GM08714 (cell line): ENCODE data around the gene FIGLA.
"Not testable (repeated sequence)": the region's sequence is repeated elsewhere in the genome, so short reads cannot be mapped to it uniquely, and the experiment has no call there.

Source experiments
- H3K4me3 ChIP-seq: fragments of 200-500 bp; sonication (Bioruptor generic); 2 replicates; pipeline ENCODE4 v1.5.1; 2014; ENCODE audit warnings: mild to moderate bottlenecking, low read length, inconsistent platforms
- ZNF274 ChIP-seq: IDR thresholded peaks from 2 replicates; pipeline ENCODE4 v1.6.1; 2012; ENCODE audit warnings: mild to moderate bottlenecking, low read depth, low read length

Gene FIGLA

GRCh38 chr2:70752396-70752795 lies 38.0 kb downstream of the FIGLA start:
- no peak overlapping the region for H3K4me3 ChIP-seq
- TF ChIP-seq ZNF274, result no peak

GRCh38 chr2:70751881-70752280 lies 38.6 kb downstream of the FIGLA start:
- no peak overlapping the region for H3K4me3 ChIP-seq
- TF ChIP-seq ZNF274, result no peak

GRCh38 chr2:70750320-70750719 lies 40.1 kb downstream of the FIGLA start:
- H3K4me3 ChIP-seq, result no peak overlapping the region

GRCh38 chr2:70748002-70748784 lies 42.2 kb downstream of the FIGLA start:
- no peak for TF ChIP-seq ZNF274
- H3K4me3 ChIP-seq, result no peak overlapping the region

More at GRCh38 chr2:70750320-70750719, 40.1 kb downstream of the FIGLA start:
- TF ChIP-seq ZNF274, result no peak

DNA sequence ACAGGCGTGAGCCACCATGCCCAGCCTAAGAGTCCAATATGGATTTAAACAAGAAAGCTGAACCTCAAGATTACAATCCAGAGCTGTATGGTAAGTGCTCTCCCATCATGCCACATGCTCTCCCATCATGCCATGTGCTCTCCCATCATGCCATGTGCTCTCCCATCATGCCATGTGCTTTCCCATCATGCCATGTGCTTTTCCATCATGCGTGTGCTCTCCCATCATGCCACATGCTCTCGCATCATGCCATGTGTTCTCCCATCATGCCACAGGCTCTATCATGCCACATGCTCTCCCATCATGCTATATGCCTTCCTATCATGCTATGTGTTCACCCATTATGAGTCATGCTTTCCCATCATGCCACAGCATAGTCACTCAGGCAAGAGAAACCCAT lies 43.2 kb downstream of the FIGLA start:
- no peak overlapping the region for H3K4me3 ChIP-seq
- no peak for TF ChIP-seq ZNF274

DNA sequence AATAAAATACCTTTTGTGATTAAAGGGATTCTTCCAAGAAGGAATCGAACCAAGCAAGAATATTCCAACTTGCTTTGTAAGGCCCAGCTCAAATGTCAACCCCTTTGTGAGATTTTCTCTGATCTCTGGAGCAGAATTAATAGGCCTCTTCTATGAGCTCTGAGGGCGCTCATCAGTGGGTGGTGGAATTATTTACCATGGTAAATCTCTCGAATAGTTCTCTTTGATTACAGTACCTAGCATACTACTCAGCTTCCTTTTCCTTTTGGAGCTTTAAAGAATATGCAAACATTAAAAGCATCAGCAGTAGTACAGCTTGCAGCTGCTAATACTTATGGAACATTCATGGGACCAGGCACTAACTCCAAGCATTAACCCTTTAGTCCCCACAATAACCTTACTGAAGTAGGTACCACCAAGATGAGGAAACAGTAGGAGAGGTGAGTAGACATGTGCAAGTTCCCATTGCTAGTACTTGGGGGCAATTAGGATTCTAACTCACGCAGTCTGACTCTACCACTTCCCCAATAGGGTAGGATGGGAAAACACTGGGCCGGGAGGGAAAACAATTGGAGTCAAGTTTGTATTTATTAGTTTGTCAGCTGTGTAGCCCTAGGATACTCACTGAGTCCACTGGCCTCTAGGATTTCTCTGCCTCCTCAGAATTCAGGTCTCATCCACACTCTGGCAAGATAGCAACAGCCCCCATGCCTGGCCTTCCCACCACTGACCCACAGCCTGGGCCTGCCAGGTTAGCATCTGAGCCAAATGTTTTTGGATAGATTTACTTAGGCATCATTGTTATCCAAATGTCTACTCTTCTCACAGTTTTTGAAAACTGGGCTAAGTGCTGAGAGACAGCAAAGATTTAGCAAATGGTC lies 44.1 kb downstream of the FIGLA start:
- no peak overlapping the region for H3K4me3 ChIP-seq
- no peak for TF ChIP-seq ZNF274

GRCh38 chr2:70745276-70745825 lies 45.1 kb downstream of the FIGLA start:
- no peak for TF ChIP-seq ZNF274
- H3K4me3 ChIP-seq, result no peak overlapping the region

DNA sequence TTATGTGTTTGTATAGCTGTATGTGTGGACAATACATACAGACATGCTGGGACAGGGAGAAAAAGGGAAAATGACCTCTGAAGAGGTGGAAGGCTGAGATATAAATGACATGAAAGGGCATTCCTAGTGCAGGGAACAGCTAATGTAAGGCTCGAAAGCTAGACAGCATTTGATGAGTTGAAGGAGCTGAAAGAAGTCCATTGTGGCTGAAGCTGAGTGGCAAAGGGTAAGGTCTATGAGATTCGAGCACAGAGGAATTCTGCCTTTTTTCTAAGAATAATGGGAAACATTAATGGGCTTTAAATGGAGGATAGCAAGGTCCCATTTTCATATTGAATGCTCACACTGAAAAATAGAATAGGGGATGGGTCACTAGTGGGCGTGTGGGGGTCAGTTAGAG lies 46.0 kb downstream of the FIGLA start:
- H3K4me3 ChIP-seq, result no peak overlapping the region
- TF ChIP-seq ZNF274, result no peak

DNA sequence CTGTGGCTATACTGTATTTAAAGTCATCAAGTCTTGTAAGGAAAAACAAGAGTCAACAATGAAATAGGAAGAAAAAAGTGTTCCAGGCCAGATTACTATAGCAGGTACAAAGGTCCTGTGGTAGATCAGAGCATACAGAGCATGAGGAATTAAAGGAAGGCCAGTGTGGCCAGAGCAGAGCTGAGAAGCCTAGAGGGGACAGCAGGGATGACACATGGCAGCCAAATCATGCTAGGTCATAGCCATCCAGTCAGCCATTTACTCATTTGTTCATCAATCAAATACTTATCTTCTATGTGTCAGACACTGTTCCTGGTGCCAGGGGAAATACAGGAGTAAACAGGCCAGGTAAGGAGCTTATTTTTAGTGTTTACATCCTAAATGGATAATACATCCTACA lies 46.8 kb downstream of the FIGLA start:
- no peak for TF ChIP-seq ZNF274
- H3K4me3 ChIP-seq, result no peak overlapping the region

DNA sequence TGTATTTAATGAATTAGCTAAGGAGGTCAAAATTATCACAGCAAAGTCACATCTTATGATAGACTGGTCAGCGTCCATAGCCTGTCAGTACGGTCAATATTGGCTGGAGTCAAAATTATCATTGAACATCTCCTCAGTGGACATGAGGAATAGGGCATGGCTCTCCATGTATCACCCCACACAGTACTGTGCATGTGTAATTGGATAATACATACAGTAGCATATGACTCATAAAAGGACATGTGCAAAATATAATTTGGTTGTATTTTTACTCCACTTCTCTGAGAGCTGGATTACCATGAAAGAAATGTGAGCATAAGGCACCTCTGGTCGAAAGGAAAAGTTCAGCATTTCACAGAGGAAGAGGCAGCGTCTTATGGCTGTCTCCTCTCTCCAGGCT lies 47.4 kb downstream of the FIGLA start:
- no peak overlapping the region for H3K4me3 ChIP-seq
- TF ChIP-seq ZNF274, result no peak

- not testable (repeated sequence) for H3K4me3 ChIP-seq
Observed at GRCh38 chr2:70739492-70739891, 51.0 kb downstream of the FIGLA start.

DNA sequence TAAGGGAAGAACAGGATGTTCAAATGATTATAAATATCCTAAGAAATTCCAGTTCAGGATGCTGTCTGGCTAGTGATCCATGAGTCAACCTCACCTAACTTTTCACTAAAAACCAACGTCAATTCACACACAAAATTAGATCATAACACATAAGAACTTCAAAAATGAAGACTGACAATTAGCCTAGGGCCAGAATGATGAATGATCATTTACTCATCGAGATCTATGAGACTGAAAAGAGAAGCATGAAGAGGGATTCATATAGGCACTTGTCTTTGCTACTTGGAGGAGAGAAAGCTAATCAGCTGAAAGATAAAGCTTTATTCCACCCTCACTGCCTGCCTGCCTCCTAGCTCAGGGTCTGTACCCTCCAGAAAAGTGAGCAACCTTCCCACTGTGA lies 52.3 kb downstream of the FIGLA start:
- TF ChIP-seq ZNF274, result no peak
- no peak overlapping the region for H3K4me3 ChIP-seq

GRCh38 chr2:70735071-70735470 lies 55.4 kb downstream of the FIGLA start:
- H3K4me3 ChIP-seq, result no peak overlapping the region
- TF ChIP-seq ZNF274, result no peak

- TF ChIP-seq ZNF274, result no peak
Observed at GRCh38 chr2:70733646-70734180, 56.7 kb downstream of the FIGLA start.

More at GRCh38 chr2:70733646-70734180, 56.7 kb downstream of the FIGLA start:
- H3K4me3 ChIP-seq, result no peak overlapping the region
